Activated T-helper 1 cell treated with Interleukin-2 at 50 U/mL for 16 hours (primary cell): Measurements from ENCODE around the gene SAE1.

Source experiments
- DNase-seq: peaks from one replicate; pipeline ENCODE4 v3.0.0-alpha.2; 2020; ENCODE audit warnings: low read depth

The SAE1 gene

DNA sequence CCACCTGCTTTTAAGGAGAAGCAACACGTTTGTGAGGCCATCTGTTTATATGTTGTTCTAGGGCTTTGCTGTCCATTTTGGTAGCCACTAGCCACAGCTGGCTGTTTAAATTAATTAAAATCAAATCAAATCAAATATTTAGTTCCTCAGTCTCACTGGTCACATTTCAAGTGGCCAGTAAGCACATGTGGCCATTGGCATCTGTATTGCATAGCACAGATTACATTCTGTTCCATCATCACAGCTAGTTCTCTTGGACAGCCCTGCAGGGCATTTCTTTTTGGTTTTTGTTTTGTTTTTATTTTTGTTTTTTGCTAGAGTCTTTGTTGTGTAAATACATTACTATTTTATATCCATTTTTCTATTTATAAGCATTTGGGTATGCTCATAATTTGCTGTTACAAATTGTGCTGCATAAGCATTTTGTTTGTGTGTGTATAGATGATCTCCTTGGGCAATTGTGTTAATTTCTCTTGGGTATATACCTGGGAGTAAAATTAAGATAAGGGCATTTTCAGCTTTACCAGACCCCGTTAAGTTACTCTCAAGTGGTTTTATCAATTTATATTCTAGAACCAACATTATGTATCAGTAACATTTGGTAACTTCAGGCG, 31.3 kb downstream of the SAE1 start:
- DNase-seq, result no peak

DNA sequence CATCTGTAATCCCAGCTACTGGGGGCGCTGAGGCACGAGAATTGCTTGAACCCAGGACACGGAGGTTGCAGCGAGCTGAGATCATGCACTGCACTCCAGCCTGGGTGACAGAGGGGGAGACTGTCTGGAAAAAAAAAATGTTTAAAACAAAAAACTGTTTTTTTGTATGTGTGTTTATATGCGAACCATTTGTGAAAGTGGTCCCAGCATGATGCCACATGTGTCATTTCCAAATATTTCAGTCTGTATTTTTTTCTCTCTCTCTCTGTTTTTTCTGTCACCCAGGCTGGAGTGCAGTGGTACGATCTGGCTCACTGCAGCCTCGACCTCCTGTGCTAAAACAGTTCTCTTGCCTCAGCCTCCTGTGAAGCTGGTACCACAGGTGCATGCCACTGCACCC, 37.4 kb downstream of the SAE1 start:
- no peak for DNase-seq

DNA sequence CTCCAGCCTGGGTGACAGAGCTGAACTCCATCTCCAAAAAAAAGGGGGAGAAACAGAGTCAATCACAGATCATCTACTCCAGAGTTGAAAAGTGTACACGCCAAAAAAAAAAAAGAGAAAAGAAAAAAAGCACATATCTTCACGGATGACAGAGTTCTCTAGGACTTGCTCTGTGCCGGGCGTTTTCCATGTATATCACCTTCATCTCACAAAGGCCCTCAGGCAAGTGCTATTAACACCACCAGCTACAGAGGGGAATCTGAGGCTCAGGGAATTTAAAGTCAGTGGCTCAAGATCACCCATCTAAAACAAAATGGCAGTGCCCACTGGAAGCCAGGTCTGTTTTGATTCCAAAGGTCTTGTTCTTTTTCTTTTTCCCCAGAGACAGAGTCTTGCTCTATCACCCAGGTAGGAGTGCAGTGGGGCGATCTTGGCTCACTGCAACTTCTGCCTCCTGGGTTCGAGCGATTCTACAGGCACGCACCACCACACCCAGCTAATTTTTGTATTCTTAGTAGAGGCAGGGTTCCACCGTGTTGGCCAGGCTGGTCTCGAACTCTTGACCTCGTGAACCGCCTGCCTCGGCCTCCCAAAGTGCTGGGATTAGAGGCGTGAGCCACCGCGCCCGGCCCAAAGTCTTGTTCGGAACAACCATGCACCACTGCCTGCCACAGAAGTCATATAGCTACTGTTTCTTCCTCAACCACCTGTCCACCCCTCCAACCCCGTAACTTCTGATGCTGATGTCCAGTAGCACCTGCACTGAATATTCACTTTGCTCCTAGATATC, 42.2 kb downstream of the SAE1 start:
- DNase-seq, result no peak

DNA sequence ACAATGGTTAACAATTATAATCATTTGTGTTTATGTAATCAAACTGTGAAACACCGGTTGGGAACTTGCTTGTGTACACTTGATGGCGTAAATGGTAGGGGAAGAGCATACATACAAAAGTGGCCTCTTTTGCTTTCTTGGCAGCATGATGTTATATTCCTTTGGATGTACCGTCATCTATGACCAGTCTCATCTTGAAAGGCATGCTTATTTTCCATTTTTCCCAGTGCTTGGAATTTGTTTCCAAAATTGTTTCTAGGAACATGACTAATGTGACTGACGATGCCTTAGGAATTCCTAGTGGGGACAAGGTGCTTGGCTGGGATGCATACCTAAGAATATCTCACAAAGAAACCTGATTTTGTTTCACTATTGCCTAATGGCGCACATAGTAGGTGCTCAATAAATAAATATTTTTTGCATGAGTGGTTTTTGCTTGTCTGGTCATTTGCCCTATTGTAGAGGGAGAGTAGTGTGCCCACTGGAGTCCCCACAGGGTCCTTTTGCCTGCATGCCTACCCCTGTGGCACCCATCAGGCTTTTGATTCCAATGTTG, 45.5 kb downstream of the SAE1 start:
- no peak for DNase-seq

DNA sequence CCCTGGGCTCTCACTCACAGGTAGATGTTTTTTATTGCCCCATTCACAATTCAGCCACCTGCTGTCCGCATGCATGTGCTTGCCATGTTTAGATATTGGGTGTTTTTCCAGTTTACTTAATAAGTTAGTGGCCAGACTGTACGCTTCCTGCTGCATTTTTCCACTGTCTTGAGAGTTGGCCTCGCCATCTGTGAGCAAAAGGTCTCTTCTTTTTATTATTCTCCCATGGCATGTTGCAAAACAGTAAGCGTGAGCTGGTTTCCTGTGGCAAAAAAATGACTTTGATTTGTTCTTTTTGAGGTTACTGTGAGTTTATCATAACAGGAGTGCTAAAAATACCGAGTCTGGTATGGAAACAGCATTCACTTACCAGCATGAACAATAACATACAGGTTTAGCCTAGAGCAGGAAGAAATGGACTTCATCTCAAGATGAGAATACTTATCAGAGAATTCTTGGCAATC, 46.0 kb downstream of the SAE1 start:
- peak; percentile 14 for DNase-seq

DNA sequence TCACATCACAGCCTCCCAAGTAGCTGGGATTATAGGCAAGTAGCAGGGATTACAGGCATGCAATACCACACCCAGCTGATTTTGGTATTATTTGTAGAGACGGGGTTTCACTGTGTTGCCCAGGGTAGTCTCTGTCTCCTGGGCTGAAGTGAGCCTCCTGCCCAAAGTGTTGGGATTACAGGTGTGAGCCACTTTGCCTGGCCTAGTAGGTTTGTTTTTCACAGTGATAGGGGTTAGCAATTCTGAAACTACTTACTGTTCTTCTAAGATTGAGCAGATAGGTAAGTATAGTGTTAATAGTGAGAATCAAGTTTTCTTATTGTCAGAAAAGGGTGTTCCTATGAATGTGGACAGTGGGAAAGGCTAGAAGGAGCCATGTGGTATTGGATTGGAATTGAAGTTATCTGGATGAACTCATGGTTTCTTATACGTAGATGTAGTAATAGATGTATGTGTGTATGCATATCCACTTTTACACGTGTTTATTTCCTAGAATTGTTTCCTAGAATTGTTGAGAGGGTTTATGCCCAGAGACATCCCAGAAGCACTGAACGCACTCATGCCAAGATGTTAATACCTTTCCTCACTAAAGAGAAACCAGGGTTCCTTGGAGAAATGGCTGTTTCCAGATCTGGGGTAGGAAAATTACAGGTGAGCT, 49.1 kb downstream of the SAE1 start:
- no peak for DNase-seq

DNA sequence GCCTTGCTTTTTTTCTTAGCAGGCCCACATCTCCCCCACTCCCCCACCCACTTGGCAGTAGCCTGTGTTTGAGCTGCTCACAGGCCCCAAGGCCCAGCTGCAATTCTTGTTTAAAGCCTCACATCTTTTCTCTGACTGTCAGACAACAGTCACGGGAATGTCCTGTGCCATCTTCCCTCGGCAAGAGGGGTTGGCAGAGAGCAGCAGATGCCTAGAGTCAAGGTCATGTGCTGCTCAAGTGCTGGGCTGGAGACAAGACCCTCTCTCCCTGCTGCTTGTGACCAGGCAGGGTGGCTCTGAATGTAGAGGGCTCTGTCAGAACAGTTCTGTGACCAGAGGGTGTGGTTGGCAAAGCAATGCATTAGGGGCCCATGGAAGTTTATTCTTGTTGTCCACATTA, 53.0 kb downstream of the SAE1 start:
- DNase-seq, result no peak

DNA sequence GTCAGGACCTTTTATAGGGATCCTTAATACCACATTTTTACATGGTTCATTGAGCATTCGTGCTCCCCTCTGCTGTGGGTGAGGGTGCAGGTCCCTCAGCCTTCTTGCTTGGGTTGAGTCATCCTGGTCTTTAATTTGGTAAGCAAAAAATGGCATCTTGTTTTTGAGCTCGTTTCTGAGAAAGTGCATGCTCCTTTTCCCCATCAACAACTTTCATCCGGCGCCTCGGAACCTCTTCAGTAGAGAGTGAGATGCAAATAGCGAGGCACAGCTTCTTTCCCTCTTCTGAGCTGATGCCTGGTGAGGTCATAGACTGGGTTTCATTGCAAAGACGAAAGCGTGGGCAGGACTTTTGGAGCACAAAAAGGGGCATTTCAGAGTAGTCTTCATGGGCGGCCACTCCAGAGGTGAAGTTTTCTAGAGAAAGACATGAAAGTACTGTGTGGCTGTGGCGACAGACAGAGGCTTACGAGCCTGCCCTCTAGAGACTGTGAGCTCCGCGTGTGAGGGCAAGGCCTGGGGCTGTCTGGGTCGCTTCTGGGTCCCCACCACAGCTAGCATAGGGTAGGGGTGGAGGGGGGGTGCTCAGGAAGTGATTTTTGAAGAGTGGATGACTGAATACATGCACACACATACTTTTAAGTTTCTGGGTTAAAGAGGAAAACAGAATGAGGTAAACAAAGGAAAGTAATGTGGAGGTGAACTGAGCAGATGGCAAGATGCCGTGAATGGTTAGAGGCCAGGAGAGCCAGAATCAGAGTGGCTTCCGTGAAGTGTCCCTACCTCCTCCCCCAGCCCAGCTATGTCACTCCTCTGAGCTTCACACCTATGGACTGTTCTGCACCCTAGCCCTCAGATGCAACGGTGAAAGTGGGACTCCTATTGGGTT, 56.1 kb downstream of the SAE1 start:
- DNase-seq, result peak; percentile 67

DNA sequence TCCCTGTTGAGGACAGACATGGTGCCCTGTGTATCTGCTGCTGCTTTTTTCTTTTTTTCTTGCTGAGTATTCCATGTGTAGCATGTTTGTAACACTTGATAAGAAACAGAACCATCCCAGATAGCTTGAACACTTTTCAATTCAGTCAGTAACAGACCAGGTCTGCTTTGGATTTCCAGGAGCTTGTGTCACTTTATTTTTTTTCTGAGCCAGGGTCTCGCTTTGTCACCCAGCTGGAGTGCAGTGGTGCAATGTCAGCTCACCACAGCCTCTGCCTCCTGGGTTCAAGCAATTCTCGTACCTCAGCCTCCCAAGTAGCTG, 56.7 kb downstream of the SAE1 start:
- DNase-seq, result no peak

DNA sequence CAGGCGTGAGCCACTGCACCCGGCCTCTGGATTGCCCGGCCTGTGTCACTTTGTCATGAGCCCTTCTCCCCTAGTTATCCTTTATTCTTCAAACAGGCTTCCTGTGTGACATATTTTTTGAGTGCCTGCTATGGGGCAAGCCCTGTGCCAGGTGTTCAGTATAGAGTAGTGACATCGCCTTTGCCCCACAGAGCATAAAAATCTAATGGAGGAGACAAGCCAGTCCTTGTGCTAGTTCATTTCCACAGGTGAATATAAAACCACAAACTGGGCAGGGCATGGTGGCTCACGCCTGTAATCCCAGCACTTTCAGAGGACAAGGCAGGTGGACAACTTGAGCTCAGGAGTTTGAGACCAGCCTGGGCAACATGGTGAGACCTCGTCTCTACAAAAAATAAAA, 57.2 kb downstream of the SAE1 start:
- no peak for DNase-seq

DNA sequence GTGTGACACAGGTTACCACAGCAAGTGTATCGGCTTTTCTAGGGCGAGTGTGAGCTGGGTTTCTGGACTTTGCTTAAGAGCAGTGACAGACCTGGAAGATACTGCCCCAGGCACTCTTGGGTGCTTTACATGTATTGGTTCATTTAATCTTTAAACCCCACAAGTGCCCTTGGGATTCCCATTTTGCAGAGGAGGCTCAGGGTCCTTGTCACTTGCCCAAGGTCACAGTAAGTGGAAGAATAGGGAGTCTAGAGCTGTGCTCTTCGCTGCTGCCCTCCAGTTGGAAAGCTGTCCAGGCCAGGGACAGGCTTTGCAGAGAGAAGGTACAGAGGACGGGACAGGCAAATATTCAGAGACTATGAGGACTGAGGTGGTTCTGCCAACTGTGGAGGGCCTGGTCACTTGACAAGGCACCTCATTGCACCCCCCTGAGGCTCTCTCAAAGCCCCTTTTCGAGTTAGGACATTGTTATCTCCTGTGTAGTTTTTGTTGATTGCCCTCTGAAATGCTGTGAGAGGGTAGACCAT, 57.9 kb downstream of the SAE1 start:
- no peak for DNase-seq

DNA sequence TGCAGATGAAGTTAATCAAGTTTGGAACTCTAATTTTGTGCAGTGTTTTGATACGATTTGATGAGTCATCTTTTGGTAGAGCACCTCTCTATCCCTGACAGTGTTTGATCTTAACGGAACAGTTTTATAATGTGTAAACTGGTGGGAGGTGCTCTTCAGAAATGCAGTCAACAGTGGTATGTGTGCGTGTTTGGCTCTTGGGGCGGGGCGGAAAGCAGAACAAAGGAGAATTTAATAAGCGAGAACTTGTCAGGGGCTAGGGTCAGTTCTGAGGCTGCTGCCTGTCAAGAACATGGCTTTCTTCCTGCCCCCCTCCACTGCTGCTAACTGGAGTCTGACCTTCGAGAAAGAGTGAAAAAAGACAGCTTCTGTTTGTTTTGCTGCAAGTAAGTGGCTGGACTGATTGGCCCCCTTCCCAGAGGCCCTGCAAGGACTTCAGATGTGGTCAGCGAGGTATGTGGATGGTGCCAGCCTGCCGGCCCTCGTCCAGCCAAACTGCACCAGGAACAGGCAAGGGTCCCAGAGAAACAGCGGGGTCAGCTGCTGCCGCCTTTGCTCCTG, 59.6 kb downstream of the SAE1 start:
- peak; percentile 44 for DNase-seq

DNA sequence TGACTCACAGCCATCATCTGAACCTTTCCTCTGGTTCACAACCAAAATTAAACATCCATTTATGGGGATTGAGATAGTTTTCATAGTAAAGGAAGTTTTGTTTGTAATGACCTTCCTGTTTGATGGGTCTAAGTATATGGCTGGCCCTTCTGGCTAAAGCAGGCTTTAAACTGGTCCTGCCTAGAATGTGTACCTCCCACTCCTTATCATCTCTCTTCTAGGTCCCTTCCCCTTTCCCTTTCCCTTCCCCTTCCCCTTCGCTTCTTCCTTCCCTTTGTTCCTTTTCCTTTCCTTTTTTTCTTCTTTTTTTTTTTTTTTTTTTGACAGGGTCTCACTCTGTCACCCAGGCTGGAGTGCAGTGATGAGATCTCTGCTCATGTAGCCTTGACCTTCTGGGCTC, 64.8 kb downstream of the SAE1 start:
- DNase-seq, result no peak

DNA sequence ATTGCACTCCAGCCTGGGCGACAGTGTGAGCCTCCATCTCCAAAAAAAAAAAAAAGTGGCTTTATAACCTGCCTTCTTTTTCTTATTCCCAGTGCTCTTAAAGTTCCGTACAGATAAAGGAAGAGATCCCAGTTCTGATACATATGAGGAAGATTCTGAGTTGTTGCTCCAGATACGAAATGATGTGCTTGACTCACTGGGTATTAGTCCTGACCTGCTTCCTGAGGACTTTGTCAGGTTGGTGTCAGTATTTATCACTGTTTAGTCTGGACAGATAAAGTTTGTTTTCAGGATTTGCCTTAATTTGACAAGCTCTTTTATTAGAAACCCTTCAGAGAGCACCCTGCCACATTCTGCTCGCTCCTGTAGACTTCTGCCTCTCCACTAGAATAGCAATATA, 66.5 kb downstream of the SAE1 start:
- DNase-seq, result no peak

DNA sequence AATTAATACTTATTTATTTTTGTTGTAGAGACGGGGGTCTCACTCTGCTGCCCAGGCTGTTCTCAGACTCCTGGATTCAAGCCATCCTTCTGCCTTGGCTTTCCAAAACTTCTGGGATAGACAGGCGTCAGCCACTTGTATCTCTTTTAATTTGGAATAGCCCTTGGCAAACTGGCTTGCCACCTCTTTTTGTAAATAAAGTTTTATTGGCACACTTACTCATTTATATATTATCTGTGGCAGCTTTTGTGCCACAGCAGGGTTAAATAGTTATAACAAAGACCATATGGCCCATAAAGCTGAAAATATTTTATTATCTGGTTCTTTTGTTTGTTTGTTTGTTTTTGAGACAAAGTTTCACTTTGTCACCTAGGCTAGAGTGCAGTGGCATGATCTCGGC, 69.9 kb downstream of the SAE1 start:
- DNase-seq, result no peak

DNA sequence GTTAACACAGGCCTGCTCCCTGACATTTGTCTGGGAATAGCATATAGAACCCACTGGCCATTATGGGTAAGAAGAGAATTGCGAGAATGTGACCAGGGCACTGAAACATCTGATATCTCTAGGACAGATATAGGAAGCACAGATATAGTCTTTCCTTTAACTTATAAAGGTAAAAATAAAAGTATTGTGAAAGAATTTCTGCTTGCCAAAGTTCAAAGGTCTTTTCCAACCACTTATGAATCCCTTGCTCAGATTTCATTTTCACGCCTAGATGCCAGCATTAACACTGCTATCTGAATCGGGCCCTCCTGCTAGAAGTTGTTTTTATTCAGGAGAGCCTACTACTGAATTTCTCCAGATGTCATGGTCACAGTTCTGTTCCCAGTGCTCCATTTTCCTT, 72.6 kb downstream of the SAE1 start:
- DNase-seq, result no peak

DNA sequence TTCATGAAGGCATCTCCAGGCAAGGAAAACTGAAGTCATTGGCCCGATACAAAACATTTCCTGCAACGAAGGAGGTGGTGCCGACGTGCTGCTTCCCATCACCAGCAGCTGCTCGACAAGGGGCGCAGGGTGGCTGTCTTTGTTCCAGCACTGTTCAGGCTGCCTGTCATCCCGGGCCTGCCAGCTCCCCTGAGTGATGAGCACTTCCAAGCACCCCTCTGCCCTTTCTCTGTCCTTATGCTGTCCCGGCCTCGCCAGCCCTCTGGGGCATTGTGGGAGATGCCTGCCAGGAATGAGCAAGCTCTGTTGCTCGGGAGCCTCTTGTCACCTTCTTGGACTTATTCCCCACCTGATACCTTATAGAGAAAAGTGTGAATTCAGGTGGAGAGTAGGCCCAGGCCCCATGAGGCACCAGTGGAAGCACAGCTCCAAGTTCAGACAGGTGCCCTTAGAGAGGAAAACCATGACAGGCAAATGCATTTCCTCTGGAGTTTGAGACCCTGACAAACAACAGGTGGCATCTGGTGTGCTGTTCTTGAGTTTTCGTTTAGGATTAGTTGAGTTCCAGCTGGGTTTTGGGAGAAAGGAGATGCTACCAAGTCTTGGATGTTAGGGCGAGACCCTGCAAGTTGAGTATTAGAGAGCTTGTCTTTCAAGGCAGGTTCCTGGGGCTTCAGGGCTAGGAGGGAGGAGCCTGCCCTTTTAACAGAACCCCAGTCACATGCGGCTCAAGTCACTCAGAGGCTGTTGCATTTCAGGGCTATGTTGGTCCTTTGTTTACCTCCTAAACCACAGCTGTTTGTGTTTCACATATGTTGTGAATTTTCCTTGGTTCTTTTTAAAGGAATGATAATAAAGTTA, 78.9 kb downstream of the SAE1 start:
- no peak for DNase-seq

DNA sequence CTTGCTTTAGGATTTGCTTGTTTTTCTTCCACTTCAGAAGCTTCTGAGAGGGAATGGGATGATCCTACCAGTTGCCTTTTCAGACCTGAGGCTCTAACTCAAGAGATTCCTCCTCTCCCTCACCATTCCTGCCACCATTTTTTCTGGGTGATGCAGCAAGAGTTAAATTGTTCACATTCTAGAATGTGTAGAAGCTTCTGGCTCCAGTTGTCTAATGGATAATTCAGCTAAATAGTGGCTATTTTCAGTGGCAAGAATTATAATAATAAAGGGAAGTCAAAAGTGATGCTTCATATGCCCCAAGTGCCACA, 79.5 kb downstream of the SAE1 start:
- no peak for DNase-seq

DNA sequence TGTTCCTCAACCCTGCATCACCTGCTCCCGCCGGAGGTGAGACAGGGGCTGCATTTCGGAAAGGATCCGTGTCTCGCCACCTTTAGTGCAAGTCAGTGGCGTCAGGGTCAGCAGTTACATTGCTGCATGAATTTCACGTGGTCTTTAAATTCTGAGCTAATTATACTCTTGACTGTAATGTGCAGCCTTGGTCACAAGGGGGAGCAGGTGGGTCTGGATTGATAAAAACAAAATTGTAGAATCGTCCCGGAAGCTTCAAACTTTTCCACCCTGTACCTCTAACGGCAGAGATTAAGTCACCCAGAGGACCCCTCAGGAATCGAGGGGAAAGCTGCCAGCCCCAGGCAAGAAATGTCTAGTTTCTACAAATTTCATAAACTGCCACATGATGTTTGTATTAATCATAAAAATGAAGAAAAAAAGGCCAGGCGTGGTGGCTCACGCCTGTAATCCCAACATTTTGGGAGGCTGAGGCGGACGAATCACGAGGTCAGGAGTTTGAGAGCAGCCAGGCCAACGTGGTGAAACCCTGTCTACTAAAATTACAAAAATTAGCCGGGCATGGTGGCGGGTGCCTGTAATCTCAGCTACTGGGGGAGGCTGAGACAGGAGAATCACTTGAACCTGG, 80.2 kb downstream of the SAE1 start:
- peak; percentile 54 for DNase-seq

DNA sequence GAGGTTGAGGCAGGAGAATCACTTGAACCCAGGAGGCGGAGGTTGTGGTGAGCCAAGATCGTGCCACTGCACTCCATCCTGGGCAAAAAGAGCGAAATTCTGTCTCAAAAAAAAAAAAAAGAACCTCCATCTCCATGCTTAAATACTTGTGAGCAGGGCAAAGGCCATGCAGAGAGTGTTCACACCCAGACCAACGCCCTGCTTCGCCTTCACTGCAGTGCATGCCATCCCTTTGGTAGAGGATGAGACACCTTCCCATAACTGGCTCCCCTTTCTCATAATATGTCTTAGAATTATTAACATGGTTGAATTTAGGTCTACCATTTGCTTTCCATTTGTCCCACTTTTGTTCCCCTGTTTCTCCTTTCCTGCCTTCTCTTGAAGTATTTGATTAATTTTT, 84.9 kb downstream of the SAE1 start:
- DNase-seq, result no peak
